ENCODE measurements around the gene NOD1. TPM values are rescaled to one million over a fixed set of nuclear protein-coding genes. Genes with fewer than 3 reads are reported as not detected.
"Not testable (repeated sequence)": the region's sequence is repeated elsewhere in the genome, so short reads cannot be mapped to it uniquely, and the experiment has no call there.

Gene NOD1
- total RNA-seq: 10 to 100 TPM; 13.2 to 14.4 (median 13.2) TPM
- long read RNA-seq, donor 1, partial matches to known transcripts: 6 of 13 reads
- long read RNA-seq, donor 1, other reads (novel, unspliced or antisense): 7 of 13 reads
- long read RNA-seq, donor 2, partial matches to known transcripts: 7 of 8 reads
- long read RNA-seq, donor 2, other reads (novel, unspliced or antisense): 1 of 8 reads

- peak within 1 kb of the TSS; percentile 62 for H3K4me3 ChIP-seq
- TF ChIP-seq CTCF (IDR thresholded peaks at IDR 0.05): no peak
- no peaks in the 10 kb centered on the region for H3K36me3 ChIP-seq (ENCODE audit: low read depth)
- peak; percentile 98 for ATAC-seq
- H3K4me1 ChIP-seq (ENCODE audit: low read depth): peaks cover 26% of the 10 kb centered on the region
- intact Hi-C loops (cut with DNase I, micrococcal nuclease): no loop called here
- peak; percentile 84 to 92 (median 91) for DNase-seq
- no peaks in the 10 kb centered on the region for H3K9me3 ChIP-seq
These were observed at the start of gene NOD1 for GRCh38 chr7:30478349-30479201. NOD1 (minus strand) TSS chr7:30478784; CDS start chr7:30456921, 21,863 bp downstream.

- H3K4me3 ChIP-seq; ATAC-seq; H3K4me1 ChIP-seq (ENCODE audit: low read depth); H3K9me3 ChIP-seq; DNase-seq; intact Hi-C loops (cut with DNase I, micrococcal nuclease); H3K36me3 ChIP-seq (ENCODE audit: low read depth): not testable (repeated sequence)
These were observed 48.7 kb upstream of the NOD1 start for GRCh38 chr7:30527297-30527696.

- Histone ChIP-seq H3K4me3 (no peak overlapping the region), H3K9me3 (no peaks in the 10 kb centered on the region), H3K4me1 (ENCODE audit: low read depth) (peaks cover 8% of the 10 kb centered on the region), H3K36me3 (ENCODE audit: low read depth) (no peaks in the 10 kb centered on the region)
- intact Hi-C loops (cut with DNase I, micrococcal nuclease): no loop called here
- DNase-seq (no peak), ATAC-seq (no peak)
- TF ChIP-seq CTCF (IDR thresholded peaks at IDR 0.05): no peak
These were observed 47.6 kb upstream of the NOD1 start for GRCh38 chr7:30526163-30526562.

- DNase-seq: no peak
- TF ChIP-seq CTCF (IDR thresholded peaks at IDR 0.05): no peak
- Histone ChIP-seq H3K9me3 (no peaks in the 10 kb centered on the region), H3K4me1 (ENCODE audit: low read depth) (peaks cover 11% of the 10 kb centered on the region), H3K4me3 (no peak overlapping the region), H3K36me3 (ENCODE audit: low read depth) (no peaks in the 10 kb centered on the region)
- intact Hi-C loops (cut with DNase I, micrococcal nuclease): no loop called here
- no peak for ATAC-seq
These were observed 46.8 kb upstream of the NOD1 start for GRCh38 chr7:30525429-30525828.

- ATAC-seq: no peak
These were observed 46.0 kb upstream of the NOD1 start for GRCh38 chr7:30524545-30524944.

More at GRCh38 chr7:30524545-30524944, 46.0 kb upstream of the NOD1 start:
- Histone ChIP-seq H3K36me3 (ENCODE audit: low read depth) (no peaks in the 10 kb centered on the region), H3K9me3 (no peaks in the 10 kb centered on the region), H3K4me1 (ENCODE audit: low read depth) (peaks cover 11% of the 10 kb centered on the region), H3K4me3 (no peak overlapping the region)
- intact Hi-C loops (cut with DNase I, micrococcal nuclease): no loop called here
- DNase-seq: no peak
- no peak for TF ChIP-seq CTCF (IDR thresholded peaks at IDR 0.05)
